MG63 (cell line): ENCODE measurements around the gene TBL1XR1. TPM values are rescaled to one million over a fixed set of nuclear protein-coding genes. Genes with fewer than 3 reads are reported as not detected.
A peak's percentile ranks its signal among the peaks of the same experiment; 100 is the strongest.
"Not testable (repeated sequence)": the region's sequence is repeated elsewhere in the genome, so short reads cannot be mapped to it uniquely, and the experiment has no call there.

ENCODE experiments used
- DNase-seq: peaks from one replicate; pipeline ENCODE4 v3.0.0-alpha.2; 2020
- H3K27me3 ChIP-seq: fragments of 250-450 bp; sonication (Bioruptor Pico); 2 replicates; pipeline ENCODE4 v1.5.1; 2020; ENCODE audit warnings: mild to moderate bottlenecking, moderate library complexity
- H3K36me3 ChIP-seq: fragments of 250-450 bp; sonication (Bioruptor Pico); 2 replicates; pipeline ENCODE4 v1.5.1; 2020; ENCODE audit warnings: mild to moderate bottlenecking, moderate library complexity
- H3K4me3 ChIP-seq: fragments of 250-450 bp; sonication (Bioruptor Pico); 2 replicates; pipeline ENCODE4 v1.5.1; 2020; ENCODE audit warnings: mild to moderate bottlenecking, moderate library complexity
- H3K9me3 ChIP-seq: fragments of 250-450 bp; sonication (Bioruptor Pico); 2 replicates; pipeline ENCODE4 v1.5.1; 2020; ENCODE audit warnings: mild to moderate bottlenecking, moderate library complexity
- total RNA-seq: library from RNA; depleted of rRNA; stranded (reverse); fragments of >200 nt; shearing (Covaris generic); gene quantifications from 2 replicates; pipeline ENCODE4 v1.2.3, GENCODE V29; 2014; ENCODE audit warnings: low replicate concordance

Gene TBL1XR1
- total RNA-seq, 1 experiment from 2014 or later, result 99.0 TPM

DNA sequence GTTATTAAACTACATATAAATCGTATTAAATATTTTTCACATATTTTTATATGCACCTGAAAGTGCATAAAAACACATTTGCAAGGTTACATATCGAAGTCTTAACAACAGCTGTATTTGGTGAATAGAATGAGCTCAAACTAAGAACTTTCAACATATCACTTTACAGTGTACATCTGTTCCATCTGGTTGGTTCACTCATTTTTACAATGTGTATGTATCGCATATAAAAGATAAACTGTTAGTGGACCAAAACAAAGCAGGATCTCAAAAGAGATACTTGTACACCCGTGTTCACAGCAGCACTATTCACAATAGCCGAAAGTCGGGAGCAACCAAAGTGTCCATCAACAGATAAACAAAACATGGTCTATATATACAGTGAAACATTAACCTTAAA is 55.8 kb downstream of the TBL1XR1 start:
- Histone ChIP-seq H3K27me3 (no peaks in the 10 kb centered on the region), H3K9me3 (peaks cover under 1% of the 10 kb centered on the region), H3K4me3 (no peak overlapping the region), H3K36me3 (peaks cover 22% of the 10 kb centered on the region)
- DNase-seq, result no peak

DNA sequence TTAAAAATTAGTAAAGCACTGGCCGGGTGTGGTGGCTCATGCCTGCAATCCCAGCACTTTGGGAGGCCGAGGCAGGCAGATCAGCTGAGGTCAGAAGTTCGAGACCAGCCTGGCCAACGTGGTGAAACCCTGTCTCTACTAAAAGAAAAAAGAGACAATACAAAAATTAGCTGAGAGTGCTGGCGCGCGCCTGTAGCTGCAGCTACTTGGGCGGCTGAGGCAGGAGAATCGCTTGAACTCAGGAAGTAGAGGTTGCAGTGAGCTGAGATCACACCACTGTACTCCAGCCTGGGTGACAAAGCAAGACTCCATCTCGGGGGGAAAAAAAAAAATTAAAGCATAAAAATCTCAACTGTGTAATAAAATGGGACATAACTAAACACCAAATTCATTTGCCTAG is 58.1 kb downstream of the TBL1XR1 start:
- H3K4me3 ChIP-seq, DNase-seq, H3K27me3 ChIP-seq, H3K9me3 ChIP-seq: not testable (repeated sequence)
- peaks cover 23% of the 10 kb centered on the region for H3K36me3 ChIP-seq

DNA sequence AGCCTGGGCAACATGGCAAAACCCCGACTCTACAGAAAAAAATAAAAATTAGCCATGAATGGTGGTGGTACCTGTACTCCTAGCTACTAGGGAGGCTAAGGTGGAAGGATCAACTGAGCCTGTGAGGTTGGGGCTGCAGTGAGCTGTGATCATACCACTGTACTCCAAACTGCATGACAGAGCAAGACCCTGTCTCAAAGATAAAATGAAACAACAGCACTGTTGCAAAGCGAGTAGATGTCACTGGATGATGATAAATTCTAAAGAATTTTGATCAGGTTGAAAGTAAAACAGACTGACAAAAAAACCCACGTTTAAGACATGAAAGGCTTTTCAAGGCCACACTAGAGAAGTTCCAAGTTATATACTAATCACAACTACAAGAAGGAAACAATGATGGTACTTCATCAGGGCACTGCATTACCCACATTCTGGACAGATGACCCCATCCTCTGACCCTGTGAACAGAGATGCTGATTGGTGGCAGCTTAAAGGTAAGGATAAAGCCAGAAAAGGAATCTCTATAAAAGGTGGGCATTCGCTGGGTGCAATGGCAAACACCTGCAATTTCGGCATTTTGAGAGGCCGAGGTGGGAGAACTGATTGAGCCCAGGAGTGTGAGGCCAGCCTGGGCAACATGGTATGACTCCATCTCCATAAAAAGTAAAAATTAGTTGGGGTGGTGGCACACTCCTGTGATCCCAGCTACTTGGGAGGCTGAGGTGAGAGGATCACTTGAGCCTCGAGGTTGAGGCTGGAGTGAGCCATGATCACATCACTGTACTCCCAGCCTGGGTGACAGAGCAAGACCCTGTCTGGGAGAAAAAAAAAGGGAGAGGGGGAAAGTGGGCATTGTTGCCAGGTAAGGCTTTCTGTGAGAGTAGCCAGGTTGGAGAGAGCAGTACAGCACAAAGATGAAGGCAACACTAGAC is 59.2 kb downstream of the TBL1XR1 start:
- Histone ChIP-seq H3K27me3 (no peaks in the 10 kb centered on the region), H3K4me3 (no peak overlapping the region), H3K9me3 (peaks cover 8% of the 10 kb centered on the region), H3K36me3 (peaks cover 32% of the 10 kb centered on the region)
- no peak for DNase-seq

DNA sequence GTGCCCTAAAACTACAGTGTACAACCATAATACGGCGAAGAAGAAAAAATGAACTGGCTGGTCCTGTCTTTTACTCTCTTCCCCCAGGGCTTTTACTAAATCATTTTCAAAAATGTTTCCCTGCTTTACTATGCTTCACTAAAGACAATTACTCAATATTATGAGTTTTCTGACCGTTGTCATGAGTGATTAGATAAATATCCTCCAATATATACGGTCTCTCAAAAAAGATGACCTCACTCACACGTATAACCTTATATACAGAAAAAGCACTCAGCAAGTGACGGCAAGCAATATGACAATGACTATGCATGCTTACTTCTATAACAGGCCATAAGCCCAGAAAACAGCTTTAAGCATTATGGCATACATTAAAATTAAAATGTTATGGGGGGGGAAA is 60.5 kb downstream of the TBL1XR1 start:
- H3K36me3 ChIP-seq, result peaks cover 32% of the 10 kb centered on the region
- no peaks in the 10 kb centered on the region for H3K27me3 ChIP-seq
- DNase-seq, result no peak
- peaks cover 8% of the 10 kb centered on the region for H3K9me3 ChIP-seq
- no peak overlapping the region for H3K4me3 ChIP-seq

DNA sequence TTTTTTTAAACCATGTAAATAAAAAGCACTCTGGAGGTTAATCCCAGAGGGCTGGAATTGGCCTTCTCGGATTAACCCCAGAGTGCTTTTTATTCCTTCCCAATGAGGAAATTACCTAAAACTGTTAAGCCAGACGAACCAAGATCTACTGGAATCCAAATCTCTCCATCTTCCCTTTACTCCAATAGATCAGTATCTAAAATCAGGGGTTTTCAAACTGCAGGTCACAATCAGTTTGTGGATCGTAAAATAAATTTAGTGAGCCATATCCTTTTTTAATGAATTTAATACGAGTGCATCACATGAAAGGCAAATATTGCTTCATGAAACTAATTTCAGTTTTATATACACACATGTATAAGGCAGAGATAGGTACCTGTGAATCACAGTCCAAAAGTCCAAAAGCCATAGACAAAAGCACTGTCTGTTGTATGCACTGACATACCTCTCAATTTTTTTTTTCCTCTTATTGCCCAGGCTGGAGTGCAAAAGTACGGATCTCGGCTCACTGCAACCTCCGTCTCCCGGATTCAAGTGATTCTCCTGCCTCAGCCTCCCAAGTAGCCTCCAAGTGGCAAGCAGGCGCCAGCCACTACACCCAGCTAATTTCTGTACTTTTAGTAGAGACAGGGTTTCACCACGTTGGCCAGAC is 61.3 kb downstream of the TBL1XR1 start:
- Histone ChIP-seq H3K27me3 (no peaks in the 10 kb centered on the region), H3K36me3 (peaks cover 35% of the 10 kb centered on the region), H3K4me3 (no peak overlapping the region), H3K9me3 (peaks cover 8% of the 10 kb centered on the region)
- no peak for DNase-seq

DNA sequence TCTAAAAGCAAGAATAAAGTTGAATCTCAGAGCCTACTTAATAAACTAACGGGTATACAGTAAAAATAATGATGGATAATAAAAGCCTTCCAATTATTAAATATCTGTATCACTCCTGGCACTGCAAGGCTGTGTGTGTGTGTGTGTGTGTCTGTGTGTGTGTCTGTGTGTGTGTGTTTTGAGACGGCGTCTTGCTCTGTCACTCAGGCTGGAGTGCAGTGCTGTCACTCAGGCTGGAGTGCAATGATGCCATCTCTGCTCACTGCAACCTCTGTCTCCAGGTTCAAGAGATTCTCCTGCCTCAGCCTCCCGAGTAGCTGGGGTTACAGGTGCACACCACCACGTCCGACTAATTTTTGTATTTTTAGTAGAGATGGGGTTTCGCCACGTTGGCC is 62.5 kb downstream of the TBL1XR1 start:
- no peak overlapping the region for H3K4me3 ChIP-seq
- peaks cover 8% of the 10 kb centered on the region for H3K9me3 ChIP-seq
- no peak for DNase-seq
- H3K36me3 ChIP-seq, result peaks cover 35% of the 10 kb centered on the region
- H3K27me3 ChIP-seq, result no peaks in the 10 kb centered on the region

DNA sequence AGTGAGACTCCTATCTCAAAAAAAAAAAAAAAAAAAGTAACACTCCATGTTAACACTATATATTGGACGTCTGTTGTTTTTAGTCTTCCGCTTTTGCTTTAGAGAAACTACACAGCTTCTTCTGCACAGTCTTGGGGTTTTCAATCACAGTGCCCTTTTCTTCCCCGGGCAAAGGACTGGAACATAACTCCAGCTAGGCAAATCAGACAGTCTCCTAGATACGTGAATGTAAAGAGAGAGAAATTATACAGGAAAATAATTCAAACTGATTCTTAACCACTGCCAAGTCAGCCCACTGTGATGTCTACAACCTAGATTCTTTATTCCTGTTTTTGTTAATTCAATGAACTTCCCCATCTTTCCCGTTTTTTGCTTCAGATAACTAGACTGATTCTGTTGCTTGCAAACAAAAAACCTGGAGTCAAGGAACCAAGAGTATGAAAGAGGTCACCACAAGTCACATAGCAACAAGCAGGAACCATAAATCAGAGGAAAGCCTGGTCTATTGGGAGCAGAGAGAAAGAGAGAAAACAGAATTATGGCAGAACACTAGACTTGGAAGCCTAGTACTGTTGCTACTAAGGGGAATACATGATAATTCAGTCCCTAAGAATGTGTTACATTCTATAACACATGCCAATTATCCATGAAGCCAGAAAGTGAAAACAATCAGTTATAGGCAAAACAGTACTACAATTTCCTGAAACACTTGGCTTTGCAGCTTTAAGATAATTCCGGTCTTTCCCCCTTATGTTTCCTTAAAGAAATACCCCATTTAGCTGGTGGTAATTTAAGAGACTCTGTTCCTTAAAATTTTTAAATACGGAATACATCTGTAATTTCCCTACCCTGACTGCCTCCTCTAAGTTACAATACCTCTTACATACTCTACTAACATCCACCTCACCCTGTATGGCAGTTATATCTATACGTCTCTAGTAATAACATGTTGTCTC is 63.1 kb downstream of the TBL1XR1 start:
- no peak for DNase-seq
- H3K9me3 ChIP-seq, result peaks cover 8% of the 10 kb centered on the region
- no peaks in the 10 kb centered on the region for H3K27me3 ChIP-seq
- H3K36me3 ChIP-seq, result peaks cover 38% of the 10 kb centered on the region
- no peak overlapping the region for H3K4me3 ChIP-seq

DNA sequence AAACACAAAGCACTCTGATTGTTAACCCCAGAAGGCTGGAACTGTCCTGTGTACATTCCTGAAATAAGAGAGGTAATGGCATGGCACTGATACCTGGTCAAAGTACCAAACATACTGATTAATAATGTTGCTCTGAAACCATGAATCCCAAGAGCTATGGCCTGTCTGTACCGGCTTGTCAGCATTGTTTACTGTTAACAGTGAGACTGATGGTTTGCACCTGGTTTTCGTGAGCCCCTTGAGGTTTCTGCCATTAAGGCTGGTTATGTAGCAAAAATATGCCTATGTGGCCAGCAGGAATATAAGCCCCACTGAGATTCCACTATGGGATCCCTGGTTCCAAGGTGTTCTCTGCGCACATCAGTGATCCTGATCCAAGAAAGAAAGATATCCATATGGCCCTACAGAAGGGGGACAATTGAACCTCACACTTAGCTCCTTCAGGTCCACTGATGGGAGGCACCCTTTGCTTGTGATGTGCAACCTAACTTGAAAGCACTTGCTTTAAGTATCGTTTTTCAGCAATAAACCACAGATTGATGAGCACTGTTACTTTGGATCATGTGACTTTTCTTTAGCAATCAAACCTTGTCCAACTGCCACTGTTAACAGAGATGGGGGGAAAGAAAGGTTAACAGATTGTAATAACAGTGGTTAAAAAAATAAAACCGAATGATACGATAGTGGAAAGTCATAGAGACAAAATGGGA is 65.2 kb downstream of the TBL1XR1 start:
- Histone ChIP-seq H3K4me3 (no peak overlapping the region), H3K27me3 (no peaks in the 10 kb centered on the region), H3K36me3 (peaks cover 41% of the 10 kb centered on the region), H3K9me3 (peaks cover 8% of the 10 kb centered on the region)
- DNase-seq, result no peak

DNA sequence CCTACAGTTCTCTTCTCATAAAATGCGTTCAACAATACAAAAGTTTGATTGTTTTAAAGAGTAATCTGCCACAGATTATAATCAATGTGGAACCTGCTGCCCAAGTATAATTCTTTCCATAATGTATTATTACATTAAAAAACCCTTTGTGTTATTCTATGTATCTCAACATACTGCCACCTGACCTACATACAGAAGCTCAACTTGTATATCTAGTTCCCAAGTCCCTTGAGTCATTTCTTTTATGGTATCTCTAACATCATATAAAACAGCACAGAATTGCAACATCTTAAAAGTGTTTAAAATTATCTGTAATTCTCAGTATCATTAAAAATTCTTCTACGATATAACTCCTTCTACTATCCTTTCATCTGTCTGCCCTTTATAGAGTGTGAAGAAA is 70.3 kb downstream of the TBL1XR1 start:
- H3K4me3 ChIP-seq, result no peak overlapping the region
- H3K27me3 ChIP-seq, result no peaks in the 10 kb centered on the region
- peaks cover 10% of the 10 kb centered on the region for H3K9me3 ChIP-seq
- peaks cover 28% of the 10 kb centered on the region for H3K36me3 ChIP-seq
- no peak for DNase-seq

DNA sequence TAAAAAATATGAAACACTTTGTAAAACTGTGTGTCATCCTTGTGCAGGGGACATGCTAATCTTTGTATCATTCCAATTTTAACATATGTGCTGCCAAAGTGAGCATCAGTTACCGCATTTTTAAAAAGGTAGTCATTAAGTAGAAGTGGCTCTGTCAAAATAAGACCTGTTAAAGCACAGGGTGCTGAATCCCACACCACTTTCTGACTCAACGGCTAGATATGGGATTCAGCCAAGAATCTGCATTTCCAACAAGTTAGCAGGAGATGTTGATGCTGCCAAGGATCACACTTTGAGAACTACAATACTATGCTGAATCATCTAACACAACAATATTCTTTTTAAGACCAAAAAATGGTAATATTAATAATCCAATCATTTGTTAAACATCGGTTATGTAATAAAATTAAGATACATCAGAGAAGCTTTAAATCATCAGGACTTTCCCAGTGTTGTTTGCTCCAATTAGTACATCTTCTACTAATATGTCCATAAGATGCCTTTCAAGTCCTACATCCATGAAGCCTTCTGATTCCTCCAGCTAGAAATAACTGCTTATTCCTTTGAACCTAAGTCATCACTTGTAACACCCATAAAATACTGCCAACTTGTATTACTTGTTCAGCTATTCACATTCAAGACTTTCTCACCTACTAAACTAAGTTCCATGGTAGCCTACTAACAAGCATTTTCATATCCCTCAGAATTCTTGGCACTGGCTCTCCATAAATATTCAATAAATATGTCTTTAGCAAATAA is 71.1 kb downstream of the TBL1XR1 start:
- peak; percentile 80 for DNase-seq
- H3K27me3 ChIP-seq, result no peaks in the 10 kb centered on the region
- no peak overlapping the region for H3K4me3 ChIP-seq
- peaks cover 28% of the 10 kb centered on the region for H3K36me3 ChIP-seq
- peaks cover 10% of the 10 kb centered on the region for H3K9me3 ChIP-seq

DNA sequence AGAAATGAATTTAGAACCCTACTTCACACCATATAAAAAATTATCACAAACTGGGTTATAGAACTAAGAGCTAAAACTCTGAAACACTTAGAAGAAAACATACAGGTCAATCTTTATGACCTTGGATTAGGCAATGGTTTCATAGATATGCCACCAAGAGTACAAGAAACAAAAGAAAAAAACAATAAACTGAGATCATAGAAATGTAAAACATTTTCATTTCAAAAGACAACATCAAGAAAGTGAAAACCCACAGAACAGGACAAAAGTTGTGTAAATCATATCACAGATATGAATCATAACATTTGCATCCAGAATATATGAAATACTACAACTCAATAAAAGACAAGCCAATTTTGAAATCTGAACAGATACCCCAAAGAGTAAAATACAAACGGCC is 72.4 kb downstream of the TBL1XR1 start:
- no peak overlapping the region for H3K4me3 ChIP-seq
- peaks cover 27% of the 10 kb centered on the region for H3K36me3 ChIP-seq
- no peak for DNase-seq
- H3K27me3 ChIP-seq, result no peaks in the 10 kb centered on the region
- peaks cover 10% of the 10 kb centered on the region for H3K9me3 ChIP-seq

DNA sequence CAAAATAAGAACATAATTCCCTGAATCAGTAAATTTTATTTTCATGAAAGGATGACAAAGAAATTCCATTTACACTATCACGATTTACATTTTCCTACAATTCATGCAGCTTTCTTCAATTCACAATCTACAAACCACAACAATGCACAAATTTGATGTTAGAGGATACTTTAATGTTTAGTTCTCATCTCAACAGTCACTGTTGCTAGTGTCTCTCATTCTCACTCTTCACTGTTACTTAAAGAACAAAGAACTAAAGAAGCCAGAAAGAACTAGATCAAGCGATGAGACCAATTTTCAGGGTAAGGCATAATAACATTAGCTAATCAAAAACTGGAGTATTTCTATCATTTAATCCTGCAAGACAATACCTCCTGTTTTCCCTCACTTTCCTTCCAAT is 73.5 kb downstream of the TBL1XR1 start:
- H3K36me3 ChIP-seq, result peaks cover 20% of the 10 kb centered on the region
- peaks cover 10% of the 10 kb centered on the region for H3K9me3 ChIP-seq
- no peak overlapping the region for H3K4me3 ChIP-seq
- no peak for DNase-seq
- H3K27me3 ChIP-seq, result no peaks in the 10 kb centered on the region

DNA sequence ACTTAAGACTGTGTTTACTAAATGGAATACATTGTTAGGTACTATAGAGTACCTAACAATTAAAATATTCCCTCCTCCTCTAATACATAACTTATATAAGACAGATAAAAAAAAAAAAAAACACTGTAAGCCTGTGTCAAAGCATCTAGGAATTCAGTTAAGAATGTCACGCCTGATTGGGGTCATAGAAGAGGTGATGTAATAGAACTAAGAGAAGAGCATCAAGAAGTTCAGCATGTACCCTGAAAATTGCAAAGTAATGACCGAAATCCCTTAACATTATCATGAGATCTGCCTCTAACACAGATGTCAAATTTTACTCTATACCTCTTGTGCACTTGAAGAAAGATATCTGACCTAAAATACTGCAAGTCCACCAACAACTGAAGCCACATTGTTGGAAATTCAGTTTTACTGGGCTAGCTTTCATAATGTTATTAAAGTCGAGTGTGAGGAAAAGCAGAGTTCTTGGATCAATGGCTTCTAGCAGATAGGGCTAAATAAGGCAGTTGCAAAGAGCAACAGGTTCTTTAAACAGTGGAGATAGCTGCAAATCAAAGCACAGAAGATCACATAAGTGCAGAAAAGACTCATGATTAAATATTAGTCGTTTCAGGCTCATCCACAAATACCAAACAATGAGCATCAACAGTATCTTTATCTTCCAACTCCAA is 75.0 kb downstream of the TBL1XR1 start:
- Histone ChIP-seq H3K36me3 (peaks cover 10% of the 10 kb centered on the region), H3K27me3 (no peaks in the 10 kb centered on the region)

DNA sequence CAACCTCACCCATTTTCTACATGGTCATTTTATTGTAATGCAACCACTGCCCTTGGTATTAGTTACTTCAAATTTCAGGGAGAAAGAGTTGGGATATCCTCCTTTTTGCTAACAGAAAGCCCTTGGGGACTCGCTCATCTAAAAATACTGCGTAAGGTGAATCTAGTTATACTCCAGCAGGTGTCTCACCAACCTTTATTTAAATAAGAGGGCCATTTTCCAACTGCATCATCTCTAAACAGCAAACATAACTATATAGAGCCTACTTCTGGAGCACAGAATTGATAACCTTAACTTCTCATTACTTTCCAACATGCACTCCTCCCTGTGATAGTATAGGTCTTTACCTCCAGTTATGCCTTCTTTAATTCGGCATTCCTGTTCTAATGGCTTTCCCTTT is 77.5 kb downstream of the TBL1XR1 start:
- no peak for DNase-seq

More for the DNA sequence above, 75.0 kb downstream of the TBL1XR1 start:
- peaks cover 10% of the 10 kb centered on the region for H3K9me3 ChIP-seq
- no peak overlapping the region for H3K4me3 ChIP-seq
- no peak for DNase-seq

DNA sequence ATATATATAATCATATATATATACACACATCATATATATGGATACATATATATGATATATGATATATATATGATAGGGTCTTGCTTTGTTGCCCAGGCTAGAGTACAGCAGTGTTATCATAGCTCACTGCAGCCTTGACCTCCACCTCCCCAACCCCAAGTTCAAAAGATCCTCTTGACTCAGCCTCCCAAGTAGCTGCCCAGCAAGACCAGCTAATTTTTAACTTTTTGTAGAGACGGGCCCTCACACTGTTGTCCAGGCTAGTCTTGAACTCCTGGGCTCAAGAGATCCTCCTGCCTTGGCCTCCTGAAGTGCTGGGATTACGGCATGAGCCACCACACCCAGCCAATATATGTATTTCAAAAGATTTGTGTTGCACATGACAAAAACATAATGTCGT is 83.0 kb downstream of the TBL1XR1 start:
- Histone ChIP-seq H3K36me3 (no peaks in the 10 kb centered on the region; the same call in none of the 2 replicates), H3K4me3 (no peak overlapping the region), H3K9me3 (no peaks in the 10 kb centered on the region), H3K27me3 (no peaks in the 10 kb centered on the region)
- DNase-seq, result no peak

More for the DNA sequence above, 77.5 kb downstream of the TBL1XR1 start:
- Histone ChIP-seq H3K27me3 (no peaks in the 10 kb centered on the region), H3K36me3 (peaks cover 10% of the 10 kb centered on the region), H3K9me3 (peaks cover 10% of the 10 kb centered on the region), H3K4me3 (no peak overlapping the region)
